Measurements from ENCODE around the gene SLC6A13.

DNA sequence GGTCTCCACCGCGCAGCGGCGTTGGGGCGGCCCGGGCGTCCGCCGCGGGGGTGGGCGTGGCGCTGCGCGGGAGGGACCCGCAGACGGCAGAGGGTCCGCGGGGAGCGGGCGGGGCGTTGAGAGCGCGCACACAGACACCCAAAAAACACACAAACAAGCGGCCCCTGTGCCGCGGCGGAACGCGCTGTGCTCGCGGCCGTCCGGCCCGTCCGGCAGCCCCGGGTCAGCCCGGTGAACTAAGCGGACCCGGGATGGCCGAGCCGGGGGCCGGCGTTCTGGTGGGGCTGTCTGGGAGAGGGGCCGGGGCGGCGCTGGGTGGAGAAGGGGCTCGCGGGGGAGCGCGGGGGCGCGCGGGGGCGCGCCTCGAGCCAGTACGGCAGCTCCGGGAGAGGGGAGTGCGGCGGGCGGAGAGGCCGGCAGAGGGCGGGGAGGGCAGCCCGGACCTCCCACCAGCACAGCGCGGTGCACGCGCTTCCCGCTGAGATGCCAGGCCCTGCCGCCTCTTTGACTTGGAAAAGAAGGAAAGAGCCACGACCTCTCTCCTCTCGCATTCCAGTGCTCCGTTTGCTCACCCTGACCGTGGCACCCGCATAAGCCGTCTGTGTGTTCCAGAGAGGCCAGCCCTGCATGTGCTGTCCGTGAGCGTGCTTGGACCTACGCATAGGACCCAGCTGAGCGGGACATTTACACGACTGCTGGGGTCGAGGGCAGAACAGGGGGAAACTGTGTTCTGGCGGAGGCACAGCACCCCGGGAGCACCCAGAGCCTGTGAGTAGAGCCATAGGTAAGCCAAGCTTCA is 59.0 kb downstream of the SLC6A13 start:
- TF ChIP-seq, protein P1, sequence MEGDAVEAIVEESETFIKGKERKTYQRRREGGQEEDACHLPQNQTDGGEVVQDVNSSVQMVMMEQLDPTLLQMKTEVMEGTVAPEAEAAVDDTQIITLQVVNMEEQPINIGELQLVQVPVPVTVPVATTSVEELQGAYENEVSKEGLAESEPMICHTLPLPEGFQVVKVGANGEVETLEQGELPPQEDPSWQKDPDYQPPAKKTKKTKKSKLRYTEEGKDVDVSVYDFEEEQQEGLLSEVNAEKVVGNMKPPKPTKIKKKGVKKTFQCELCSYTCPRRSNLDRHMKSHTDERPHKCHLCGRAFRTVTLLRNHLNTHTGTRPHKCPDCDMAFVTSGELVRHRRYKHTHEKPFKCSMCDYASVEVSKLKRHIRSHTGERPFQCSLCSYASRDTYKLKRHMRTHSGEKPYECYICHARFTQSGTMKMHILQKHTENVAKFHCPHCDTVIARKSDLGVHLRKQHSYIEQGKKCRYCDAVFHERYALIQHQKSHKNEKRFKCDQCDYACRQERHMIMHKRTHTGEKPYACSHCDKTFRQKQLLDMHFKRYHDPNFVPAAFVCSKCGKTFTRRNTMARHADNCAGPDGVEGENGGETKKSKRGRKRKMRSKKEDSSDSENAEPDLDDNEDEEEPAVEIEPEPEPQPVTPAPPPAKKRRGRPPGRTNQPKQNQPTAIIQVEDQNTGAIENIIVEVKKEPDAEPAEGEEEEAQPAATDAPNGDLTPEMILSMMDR (IDR thresholded peaks at IDR 0.05), result peak in 3 of 6 experiments; percentile 1 to 31 (median 25)
- TF ChIP-seq POLR2A (IDR thresholded peaks at IDR 0.05), result peak in 1 of 2 donors; percentile 45
